AG04449 (cell line): ENCODE measurements around the gene SMG6.
"Not testable (repeated sequence)": the region's sequence is repeated elsewhere in the genome, so short reads cannot be mapped to it uniquely, and the experiment has no call there.

Experiments
- CTCF ChIA-PET: fragments of 350-600 bp; formaldehyde crosslinking; extraction: SDS; loops from one replicate; lab custom pipeline; 2021; ENCODE audit warnings: antibody characterized with exemption; lab: Yijun Ruan, JAX
- POLR2A ChIA-PET: fragments of 400-600, 350-600 bp; formaldehyde crosslinking; extraction: SDS; loops from one replicate; lab custom pipeline; 2020; ENCODE audit warnings: antibody characterized with exemption, inconsistent platforms; lab: Yijun Ruan, JAX
- DNase-seq: peaks from one replicate; pipeline ENCODE4 v3.0.0-alpha.2; 2010; ENCODE audit warnings: low read depth, low spot score
- H3K4me3 ChIP-seq: 2 replicates; pipeline ENCODE4 v1.5.1; 2011; ENCODE audit warnings: low read depth, mild to moderate bottlenecking, control low read depth, low read length
- TF ChIP-seq, protein P1 (sequence below): IDR thresholded peaks from one replicate; pipeline ENCODE4 v1.5.1; 2011; ENCODE audit warnings: mild to moderate bottlenecking, moderate library complexity, low read length, control low read depth, inconsistent platforms; ENCODE audit not compliant: insufficient read depth; ENCODE audit errors: missing control alignments

The SMG6 gene

DNA sequence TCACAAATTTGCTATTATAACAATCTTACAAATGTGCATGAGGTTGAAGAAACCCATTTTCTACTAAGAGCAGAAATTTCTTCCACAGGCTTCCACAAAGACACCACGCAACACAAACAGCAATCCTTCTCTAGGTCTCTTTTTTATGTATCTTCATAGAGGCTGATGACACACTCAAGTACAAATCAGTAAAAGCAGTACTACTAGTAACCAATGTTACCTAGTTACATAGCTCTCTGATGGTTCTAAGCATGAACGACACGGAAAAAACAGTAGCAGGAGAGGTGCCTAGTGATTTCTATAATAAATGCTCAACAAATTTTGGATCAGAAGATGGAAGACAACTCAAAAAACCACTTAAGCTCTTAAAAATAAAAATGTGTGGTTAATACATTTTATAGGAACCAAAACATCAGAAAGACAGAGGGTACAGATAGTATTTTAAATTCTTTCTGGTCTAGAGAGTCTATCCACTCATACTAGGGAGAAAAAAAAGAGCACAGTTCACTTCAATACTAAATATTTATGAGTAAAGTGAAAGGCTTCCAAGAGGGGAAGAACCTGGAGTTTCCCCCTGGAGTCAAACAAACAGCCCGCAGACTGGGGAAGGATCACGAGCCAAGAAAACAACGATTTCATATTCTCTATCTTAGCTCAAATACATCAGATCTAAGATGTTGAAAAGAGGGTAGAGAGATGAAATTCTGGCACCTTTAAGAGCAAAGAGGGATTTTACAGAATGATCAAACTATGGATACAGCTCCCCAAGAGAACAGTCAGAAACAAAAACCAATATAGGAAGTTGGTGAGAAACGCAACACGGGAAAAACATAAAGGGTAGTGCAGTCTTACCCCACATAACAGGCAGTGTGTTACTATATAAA, 40.2 kb downstream of the SMG6 start:
- ChIA-PET POLR2A (interaction anchor here (0.7 to 0.8 kb wide), 2 partner anchors 197 to 208 kb away, joined by 3 to 4 read pairs; no protein-coding TSS in a partner anchor), CTCF (interaction anchor here (0.7 to 8.1 kb wide), 8 partner anchors 12 to 239 kb away, joined by 3 to 68 read pairs (median 4); partner anchors contain the start of genes HIC1 and RTN4RL1)
- TF ChIP-seq, protein P1, sequence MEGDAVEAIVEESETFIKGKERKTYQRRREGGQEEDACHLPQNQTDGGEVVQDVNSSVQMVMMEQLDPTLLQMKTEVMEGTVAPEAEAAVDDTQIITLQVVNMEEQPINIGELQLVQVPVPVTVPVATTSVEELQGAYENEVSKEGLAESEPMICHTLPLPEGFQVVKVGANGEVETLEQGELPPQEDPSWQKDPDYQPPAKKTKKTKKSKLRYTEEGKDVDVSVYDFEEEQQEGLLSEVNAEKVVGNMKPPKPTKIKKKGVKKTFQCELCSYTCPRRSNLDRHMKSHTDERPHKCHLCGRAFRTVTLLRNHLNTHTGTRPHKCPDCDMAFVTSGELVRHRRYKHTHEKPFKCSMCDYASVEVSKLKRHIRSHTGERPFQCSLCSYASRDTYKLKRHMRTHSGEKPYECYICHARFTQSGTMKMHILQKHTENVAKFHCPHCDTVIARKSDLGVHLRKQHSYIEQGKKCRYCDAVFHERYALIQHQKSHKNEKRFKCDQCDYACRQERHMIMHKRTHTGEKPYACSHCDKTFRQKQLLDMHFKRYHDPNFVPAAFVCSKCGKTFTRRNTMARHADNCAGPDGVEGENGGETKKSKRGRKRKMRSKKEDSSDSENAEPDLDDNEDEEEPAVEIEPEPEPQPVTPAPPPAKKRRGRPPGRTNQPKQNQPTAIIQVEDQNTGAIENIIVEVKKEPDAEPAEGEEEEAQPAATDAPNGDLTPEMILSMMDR: no peak

GRCh38 chr17:2262135-2262587, 41.4 kb downstream of the SMG6 start:
- POLR2A ChIA-PET: interaction anchor here (0.6 to 1.0 kb wide), 5 partner anchors 11 to 206 kb away, joined by 3 to 4 read pairs (median 4); no protein-coding TSS in a partner anchor

More for the DNA sequence above, 40.2 kb downstream of the SMG6 start:
- DNase-seq: no peak
- H3K4me3 ChIP-seq: no peak overlapping the region

DNA sequence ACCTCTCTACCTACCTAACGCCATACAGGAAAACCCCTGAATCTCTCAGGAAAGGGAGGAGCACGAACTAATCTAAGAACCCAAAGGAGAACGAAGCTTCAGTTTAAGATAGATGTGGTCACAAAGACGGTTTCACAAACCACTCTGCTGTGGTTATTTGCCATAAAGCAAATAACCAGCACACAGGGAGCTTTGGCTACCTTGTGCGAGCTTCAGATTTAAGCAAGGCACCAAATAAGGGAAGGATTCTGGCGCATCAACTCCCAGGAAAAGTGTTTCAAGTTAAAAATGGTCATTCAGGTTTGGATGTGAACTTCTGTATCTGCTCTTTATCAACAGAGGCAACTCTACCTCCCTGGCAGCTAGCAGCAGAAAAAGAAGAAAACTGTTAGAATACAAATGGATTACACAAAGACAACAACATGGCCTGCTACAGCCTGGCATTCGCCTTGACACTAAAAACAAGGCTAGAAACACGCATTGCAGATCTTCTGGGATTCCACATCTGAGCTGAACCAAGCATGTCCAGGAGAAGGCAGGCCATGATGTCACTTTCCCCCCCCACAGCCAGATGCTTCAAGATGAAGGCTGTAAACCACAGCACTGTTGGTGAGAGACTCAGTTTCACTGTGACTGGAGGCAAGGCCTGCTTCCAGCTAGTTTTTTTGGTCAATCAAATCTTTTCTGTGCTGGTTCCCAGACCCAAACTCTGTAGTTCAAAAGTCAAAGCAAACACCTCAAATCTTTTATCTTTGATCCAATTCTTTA, 43.6 kb downstream of the SMG6 start:
- DNase-seq: no peak
- no peak overlapping the region for H3K4me3 ChIP-seq
- POLR2A ChIA-PET: no interaction called here

More at GRCh38 chr17:2262135-2262587, 41.4 kb downstream of the SMG6 start:
- no peak for DNase-seq
- TF ChIP-seq, protein P1: no peak
- no peak overlapping the region for H3K4me3 ChIP-seq
- CTCF ChIA-PET: interaction anchor here (0.9 to 8.1 kb wide), 6 partner anchors 10 to 210 kb away, joined by 3 to 68 read pairs (median 8); partner anchors contain the start of gene HIC1

GRCh38 chr17:2258830-2259229, 44.8 kb downstream of the SMG6 start:
- POLR2A ChIA-PET, DNase-seq, H3K4me3 ChIP-seq: not testable (repeated sequence)
- CTCF ChIA-PET: interaction anchor here (0.7 to 2.0 kb wide), 10 partner anchors 7 to 209 kb away, joined by 3 to 10 read pairs (median 4); partner anchors contain the start of gene HIC1

More for the DNA sequence above, 43.6 kb downstream of the SMG6 start:
- CTCF ChIA-PET: interaction anchor here (0.7 to 2.0 kb wide), 8 partner anchors 9 to 207 kb away, joined by 3 to 10 read pairs (median 4); partner anchors contain the start of gene HIC1
- TF ChIP-seq, protein P1: no peak

GRCh38 chr17:2253768-2254406, 49.7 kb downstream of the SMG6 start:
- TF ChIP-seq, protein P1: no peak
- ChIA-PET CTCF (interaction anchor here (1.1 to 12.7 kb wide), 4 partner anchors 9 to 197 kb away, joined by 5 to 348 read pairs (median 8); partner anchors contain the start of gene HIC1), POLR2A (no interaction called here)
- H3K4me3 ChIP-seq: no peak overlapping the region
- DNase-seq: no peak

DNA sequence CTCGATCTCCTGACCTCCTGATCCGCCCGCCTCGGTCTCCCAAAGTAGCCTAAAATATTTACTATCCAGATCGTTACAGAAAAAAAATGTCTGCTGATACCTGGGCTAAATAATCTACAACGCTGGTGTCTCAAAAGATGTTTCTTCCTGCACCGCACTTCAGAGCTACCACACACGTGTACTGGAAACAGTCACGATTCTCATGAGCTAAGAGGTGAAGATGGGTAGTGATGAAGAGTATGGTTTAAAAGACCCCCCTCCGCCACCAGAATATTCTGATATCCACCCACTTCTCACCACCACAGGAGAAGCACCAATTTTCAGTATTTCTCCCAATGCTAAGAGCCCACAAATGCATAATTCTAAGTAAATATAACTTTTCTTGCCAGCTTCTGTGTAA, 50.2 kb downstream of the SMG6 start:
- POLR2A ChIA-PET: no interaction called here
- CTCF ChIA-PET: interaction anchor here (0.7 to 12.7 kb wide), 5 partner anchors 9 to 197 kb away, joined by 3 to 348 read pairs (median 6); partner anchors contain the start of gene HIC1
- TF ChIP-seq, protein P1: no peak
- no peak for DNase-seq
- no peak overlapping the region for H3K4me3 ChIP-seq
